Natural killer cell (primary cell): ENCODE data around the gene DPYD. TPM values are rescaled to one million over a fixed set of nuclear protein-coding genes. Genes with fewer than 3 reads are reported as not detected.

ENCODE experiments used
- ATAC-seq, 3 donors: fragments of 150-1000 bp in 2 of 3; fragments of 200-7000 bp in 1 of 3; cut with Tn5 transposase; 1 replicate in 1 of 3; 2 replicates in 2 of 3; pipeline ENCODE4 v1.10.0; 2021; ENCODE audit warnings: mild to moderate bottlenecking in 2 of 3, moderate library complexity in 2 of 3
- DNase-seq, 2 donors: peaks; one replicate each; pipeline versions ENCODE4 v3.0.0 to v3.0.0-alpha.2; 2013 to 2021; ENCODE audit warnings: mixed read lengths in 1 of 2
- H3K27ac ChIP-seq: one replicate; pipeline ENCODE4 v1.5.1; 2013; ENCODE audit warnings: mild to moderate bottlenecking, low read length
- H3K27me3 ChIP-seq: one replicate; pipeline ENCODE4 v1.6.1; 2013; ENCODE audit warnings: low read length; ENCODE audit not compliant: control insufficient read depth, insufficient read depth
- H3K36me3 ChIP-seq: one replicate; pipeline ENCODE4 v1.6.1; 2013; ENCODE audit warnings: low read length; ENCODE audit not compliant: control insufficient read depth, insufficient read depth
- H3K4me1 ChIP-seq: one replicate; pipeline ENCODE4 v1.6.1; 2013; ENCODE audit warnings: low read length; ENCODE audit not compliant: control insufficient read depth, insufficient read depth
- H3K4me3 ChIP-seq: one replicate; pipeline ENCODE4 v1.5.1; 2013; ENCODE audit warnings: low read length
- H3K9me3 ChIP-seq: one replicate; pipeline ENCODE4 v1.6.1; 2013; ENCODE audit warnings: low read length; ENCODE audit not compliant: control insufficient read depth, insufficient read depth
- H3K27ac Mint-ChIP-seq, 2 donors: one replicate each; pipeline ENCODE4 v1.8.0; 2022; ENCODE audit warnings: mild to moderate bottlenecking in 2 of 2, mixed read lengths in 2 of 2, moderate library complexity in 1 of 2
- H3K27me3 Mint-ChIP-seq, 2 donors: one replicate each; pipeline ENCODE4 v1.8.0; 2022; ENCODE audit warnings: low read depth in 2 of 2, mixed read lengths in 2 of 2
- H3K36me3 Mint-ChIP-seq: one replicate; pipeline ENCODE4 v1.8.0; 2022; ENCODE audit warnings: mixed read lengths
- H3K4me1 Mint-ChIP-seq, 2 donors: one replicate each; pipeline ENCODE4 v1.8.0; 2022; ENCODE audit warnings: mixed read lengths in 2 of 2
- H3K4me3 Mint-ChIP-seq: one replicate; pipeline ENCODE4 v1.8.0; 2022; ENCODE audit warnings: mild to moderate bottlenecking, moderate library complexity, mixed read lengths
- H3K9me3 Mint-ChIP-seq, 2 donors: one replicate each; pipeline ENCODE4 v1.8.0; 2022; ENCODE audit warnings: mixed read lengths in 2 of 2
- WGBS: methylation state at CpG from one replicate; pipeline ENCODE4 v1.1.7; 2013; ENCODE audit warnings: missing lambda C conversion rate; ENCODE audit not compliant: insufficient coverage; 5-methylcytosine and 5-hydroxymethylcytosine counted together
- intact Hi-C: fragments of 100-400 bp; cut with micrococcal nuclease; formaldehyde crosslinking; loops from one replicate; pipeline ENCODE4 v1.14.2; 2022
- total RNA-seq, 4 donors: library from RNA; stranded (reverse); fragments of 120-200 nt in 1 of 4; gene quantifications; one replicate each; pipeline versions ENCODE4 v1.2.3 to v1.2.4, GENCODE V29; 2013 to 2022
- TF ChIP-seq, protein P1 (sequence below): fragments of 200-600 bp; IDR thresholded peaks from one replicate; pipeline ENCODE4 v1.8.0; 2022; ENCODE audit warnings: antibody characterized with exemption

Gene DPYD
- total RNA-seq, 3 donors from 2014 or later (not counting 1 experiment from before 2014, with no cell fraction given): 56.6 to 66.7 (median 56.9) TPM

GRCh38 chr1:97841338-97841737 is 79.5 kb downstream of the DPYD start:
- Mint-ChIP-seq H3K4me1 (peaks cover 0 to 6% of the 10 kb centered on the region in 2 donors), H3K36me3 (no peaks in the 10 kb centered on the region), H3K4me3 (no peak overlapping the region), H3K9me3 (no peaks in the 10 kb centered on the region), H3K27me3 (no peaks in the 10 kb centered on the region), H3K27ac (no peak overlapping the region)
- H3K4me1 ChIP-seq: no peaks in the 10 kb centered on the region
- no peaks in the 10 kb centered on the region for H3K36me3 ChIP-seq
- H3K27me3 ChIP-seq: no peaks in the 10 kb centered on the region
- no peaks in the 10 kb centered on the region for H3K9me3 ChIP-seq
- DNase-seq (no peak), ATAC-seq (no peak)
- no peak overlapping the region for H3K27ac ChIP-seq
- 100% methylated on average over 1 of the region's 1 CpG for WGBS
- no peak overlapping the region for H3K4me3 ChIP-seq
- TF ChIP-seq, protein P1, sequence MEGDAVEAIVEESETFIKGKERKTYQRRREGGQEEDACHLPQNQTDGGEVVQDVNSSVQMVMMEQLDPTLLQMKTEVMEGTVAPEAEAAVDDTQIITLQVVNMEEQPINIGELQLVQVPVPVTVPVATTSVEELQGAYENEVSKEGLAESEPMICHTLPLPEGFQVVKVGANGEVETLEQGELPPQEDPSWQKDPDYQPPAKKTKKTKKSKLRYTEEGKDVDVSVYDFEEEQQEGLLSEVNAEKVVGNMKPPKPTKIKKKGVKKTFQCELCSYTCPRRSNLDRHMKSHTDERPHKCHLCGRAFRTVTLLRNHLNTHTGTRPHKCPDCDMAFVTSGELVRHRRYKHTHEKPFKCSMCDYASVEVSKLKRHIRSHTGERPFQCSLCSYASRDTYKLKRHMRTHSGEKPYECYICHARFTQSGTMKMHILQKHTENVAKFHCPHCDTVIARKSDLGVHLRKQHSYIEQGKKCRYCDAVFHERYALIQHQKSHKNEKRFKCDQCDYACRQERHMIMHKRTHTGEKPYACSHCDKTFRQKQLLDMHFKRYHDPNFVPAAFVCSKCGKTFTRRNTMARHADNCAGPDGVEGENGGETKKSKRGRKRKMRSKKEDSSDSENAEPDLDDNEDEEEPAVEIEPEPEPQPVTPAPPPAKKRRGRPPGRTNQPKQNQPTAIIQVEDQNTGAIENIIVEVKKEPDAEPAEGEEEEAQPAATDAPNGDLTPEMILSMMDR: no peak
- intact Hi-C loops: no loop called here

DNA sequence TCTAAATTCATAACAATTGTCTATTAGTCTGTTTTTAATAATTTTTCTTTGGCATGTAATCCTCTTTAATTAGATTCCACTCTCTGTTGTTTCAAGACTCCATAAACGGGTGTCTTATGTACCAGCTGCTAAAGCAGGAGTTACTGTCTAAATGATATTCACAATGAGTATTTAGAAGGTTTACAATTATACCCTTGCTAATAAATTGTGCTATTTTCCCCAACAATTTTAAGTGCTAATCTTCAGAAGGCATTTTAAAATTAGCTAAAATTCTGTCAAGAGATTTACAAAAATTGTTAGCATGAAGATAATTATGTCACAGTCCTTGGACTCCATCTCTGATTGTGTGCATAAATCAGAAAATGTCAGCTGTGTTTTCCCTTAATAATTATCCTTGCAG is 83.7 kb downstream of the DPYD start:
- intact Hi-C loops: no loop called here
- H3K4me1 Mint-ChIP-seq: peaks cover 5 to 6% of the 10 kb centered on the region in 2 donors
- no CpG with 5 or more reads among the region's 1 CpG for WGBS

DNA sequence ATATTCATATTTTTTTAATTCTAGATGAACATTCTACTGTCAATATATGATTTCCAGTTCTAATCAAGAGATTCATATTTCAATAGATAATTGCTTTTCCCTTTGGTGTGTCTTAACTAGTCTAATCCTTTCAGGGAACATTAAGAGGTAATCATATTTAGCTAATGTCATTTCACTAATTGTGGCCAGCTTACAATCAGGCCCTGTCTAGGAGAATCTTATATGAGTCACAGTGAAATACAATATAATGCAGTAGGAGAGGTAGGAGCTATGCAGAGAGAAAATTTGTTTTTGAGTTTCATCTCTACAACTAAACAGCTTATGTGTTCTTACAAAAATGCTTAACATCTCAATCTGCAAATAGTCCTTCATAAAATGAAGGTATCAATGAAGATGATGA is 85.9 kb downstream of the DPYD start:
- Mint-ChIP-seq H3K27ac (no peak overlapping the region), H3K36me3 (no peaks in the 10 kb centered on the region)
- H3K9me3 ChIP-seq: no peaks in the 10 kb centered on the region

More for the DNA sequence above, 83.7 kb downstream of the DPYD start:
- no peak overlapping the region for H3K27ac ChIP-seq
- no peak overlapping the region for H3K4me3 ChIP-seq
- no peaks in the 10 kb centered on the region for H3K9me3 ChIP-seq
- Mint-ChIP-seq H3K4me3 (no peak overlapping the region), H3K27ac (no peak overlapping the region), H3K27me3 (no peaks in the 10 kb centered on the region), H3K36me3 (no peaks in the 10 kb centered on the region), H3K9me3 (no peaks in the 10 kb centered on the region)
- ATAC-seq (no peak), DNase-seq (no peak)
- no peaks in the 10 kb centered on the region for H3K36me3 ChIP-seq
- H3K4me1 ChIP-seq: no peaks in the 10 kb centered on the region
- H3K27me3 ChIP-seq: no peaks in the 10 kb centered on the region
- TF ChIP-seq, protein P1: no peak

GRCh38 chr1:97833881-97834280 is 87.0 kb downstream of the DPYD start:
- Mint-ChIP-seq H3K36me3 (no peaks in the 10 kb centered on the region), H3K4me1 (peaks cover 5 to 6% of the 10 kb centered on the region in 2 donors), H3K9me3 (no peaks in the 10 kb centered on the region), H3K4me3 (no peak overlapping the region), H3K27me3 (no peaks in the 10 kb centered on the region), H3K27ac (no peak overlapping the region)
- H3K27ac ChIP-seq: no peak overlapping the region
- H3K4me3 ChIP-seq: no peak overlapping the region
- TF ChIP-seq, protein P1: no peak
- no peaks in the 10 kb centered on the region for H3K27me3 ChIP-seq
- H3K36me3 ChIP-seq: no peaks in the 10 kb centered on the region
- 91% methylated on average over 2 of the region's 2 CpGs for WGBS
- intact Hi-C loops: no loop called here
- no peaks in the 10 kb centered on the region for H3K9me3 ChIP-seq
- DNase-seq (no peak), ATAC-seq (no peak)
- H3K4me1 ChIP-seq: no peaks in the 10 kb centered on the region

More for the DNA sequence above, 85.9 kb downstream of the DPYD start:
- TF ChIP-seq, protein P1: no peak
- intact Hi-C loops: no loop called here
- no peaks in the 10 kb centered on the region for H3K36me3 ChIP-seq
- H3K27ac ChIP-seq: no peak overlapping the region
- H3K4me3 ChIP-seq: no peak overlapping the region
- no peaks in the 10 kb centered on the region for H3K27me3 ChIP-seq
- no peak for ATAC-seq
- Mint-ChIP-seq H3K9me3 (no peaks in the 10 kb centered on the region), H3K4me3 (no peak overlapping the region), H3K4me1 (peaks cover 5 to 6% of the 10 kb centered on the region in 2 donors), H3K27me3 (no peaks in the 10 kb centered on the region)
- no peak for DNase-seq
- no peaks in the 10 kb centered on the region for H3K4me1 ChIP-seq
